HCT116 (cell line): Measurements from ENCODE around the gene MED10.

Experiments used
- RAD21 ChIP-seq: IDR thresholded peaks from 2 replicates; pipeline ENCODE4 v1.6.1; 2012; ENCODE audit warnings: low read depth, mild to moderate bottlenecking
- YY1 ChIP-seq: IDR thresholded peaks from 2 replicates; pipeline ENCODE4 v1.6.1; 2011; ENCODE audit warnings: low read length, low read depth, moderate library complexity, mild to moderate bottlenecking; ENCODE audit not compliant: insufficient replicate concordance; ENCODE audit errors: extremely low read depth
- TF ChIP-seq, protein P1 (sequence below), 3 experiments: fragments of 200-600 bp in 1 of 3; sonication (generic) in 1 of 3; IDR thresholded peaks in 2 of 3; conservative IDR thresholded peaks in 1 of 3; 2 replicates each; pipeline ENCODE4 v1.5.1; 2012 to 2017; ENCODE audit warnings: low read depth in 2 of 3, low read length in 2 of 3, antibody characterized with exemption in 1 of 3, borderline replicate concordance in 1 of 3, control low read depth in 1 of 3, mild to moderate bottlenecking in 1 of 3, mixed read lengths in 1 of 3, mixed run types in 1 of 3, moderate library complexity in 1 of 3; ENCODE audit not compliant: insufficient read depth in 1 of 3

GRCh38 chr5:6401410-6401809, 23.1 kb upstream of the MED10 start:
- TF ChIP-seq RAD21 = no peak
- TF ChIP-seq, protein P1, sequence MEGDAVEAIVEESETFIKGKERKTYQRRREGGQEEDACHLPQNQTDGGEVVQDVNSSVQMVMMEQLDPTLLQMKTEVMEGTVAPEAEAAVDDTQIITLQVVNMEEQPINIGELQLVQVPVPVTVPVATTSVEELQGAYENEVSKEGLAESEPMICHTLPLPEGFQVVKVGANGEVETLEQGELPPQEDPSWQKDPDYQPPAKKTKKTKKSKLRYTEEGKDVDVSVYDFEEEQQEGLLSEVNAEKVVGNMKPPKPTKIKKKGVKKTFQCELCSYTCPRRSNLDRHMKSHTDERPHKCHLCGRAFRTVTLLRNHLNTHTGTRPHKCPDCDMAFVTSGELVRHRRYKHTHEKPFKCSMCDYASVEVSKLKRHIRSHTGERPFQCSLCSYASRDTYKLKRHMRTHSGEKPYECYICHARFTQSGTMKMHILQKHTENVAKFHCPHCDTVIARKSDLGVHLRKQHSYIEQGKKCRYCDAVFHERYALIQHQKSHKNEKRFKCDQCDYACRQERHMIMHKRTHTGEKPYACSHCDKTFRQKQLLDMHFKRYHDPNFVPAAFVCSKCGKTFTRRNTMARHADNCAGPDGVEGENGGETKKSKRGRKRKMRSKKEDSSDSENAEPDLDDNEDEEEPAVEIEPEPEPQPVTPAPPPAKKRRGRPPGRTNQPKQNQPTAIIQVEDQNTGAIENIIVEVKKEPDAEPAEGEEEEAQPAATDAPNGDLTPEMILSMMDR (IDR thresholded peaks at IDR 0.05 in 2 of 3, conservative IDR thresholded peaks at IDR 0.05 in 1 of 3; ENCODE audit: borderline replicate concordance in 1 of 3, insufficient read depth in 1 of 3, low read depth in 2 of 3, low read length in 2 of 3) = no peak
- TF ChIP-seq YY1 = no peak
